ENCODE measurements around the gene ZC3H4.

ZC3H4 gene

GRCh38 chr19:47019431-47020041 lies 94.0 kb downstream of the ZC3H4 start, which contains the start of gene NPAS1:
Gene NPAS1 (plus strand): TSS chr19:47019837. CDS start chr19:47021048, 1,211 bp downstream.
- Histone ChIP-seq H3K27ac (ENCODE audit: low read depth, low read length) (no peak within 1 kb of the TSS), H3K27me3 (ENCODE audit: control insufficient read depth, insufficient read depth, low read length) (peaks cover 69% of the 10 kb centered on the region), H3K4me1 (ENCODE audit: control insufficient read depth, insufficient read depth, low read length) (peaks cover 9% of the 10 kb centered on the region), H3K36me3 (ENCODE audit: control insufficient read depth, insufficient read depth, low read length) (no peaks in the 10 kb centered on the region), H3K9ac (ENCODE audit: low read length) (no peak within 1 kb of the TSS), H3K4me3 (ENCODE audit: low read depth, low read length) (peak within 1 kb of the TSS; percentile 58), H3K9me3 (ENCODE audit: control insufficient read depth, insufficient read depth, low read depth, low read length) (no peaks in the 10 kb centered on the region)

- Histone ChIP-seq H3K27me3 (ENCODE audit: control insufficient read depth, insufficient read depth, low read length) (peaks cover 63% of the 10 kb centered on the region), H3K9me3 (ENCODE audit: control insufficient read depth, insufficient read depth, low read depth, low read length) (no peaks in the 10 kb centered on the region), H3K27ac (ENCODE audit: low read depth, low read length) (no peak overlapping the region), H3K4me1 (ENCODE audit: control insufficient read depth, insufficient read depth, low read length) (peaks cover 9% of the 10 kb centered on the region), H3K4me3 (ENCODE audit: low read depth, low read length) (peak overlapping the region; percentile 56), H3K36me3 (ENCODE audit: control insufficient read depth, insufficient read depth, low read length) (no peaks in the 10 kb centered on the region), H3K9ac (ENCODE audit: low read length) (no peak overlapping the region)
Observed at GRCh38 chr19:47018923-47019322, 94.7 kb downstream of the ZC3H4 start.

Measured in HUES6 (cell line).